Smooth muscle cell of the coronary artery (primary cell): ENCODE data around the gene ERI3. TPM values are rescaled to one million over a fixed set of nuclear protein-coding genes. Genes with fewer than 3 reads are reported as not detected.

Experiments used
- total RNA-seq: library from RNA; depleted of rRNA; stranded (reverse); fragments of >200 nt; gene quantifications from 2 replicates; pipeline ENCODE4 v1.2.3, GENCODE V29; 2014; ENCODE audit warnings: low replicate concordance

Gene ERI3, protein sequence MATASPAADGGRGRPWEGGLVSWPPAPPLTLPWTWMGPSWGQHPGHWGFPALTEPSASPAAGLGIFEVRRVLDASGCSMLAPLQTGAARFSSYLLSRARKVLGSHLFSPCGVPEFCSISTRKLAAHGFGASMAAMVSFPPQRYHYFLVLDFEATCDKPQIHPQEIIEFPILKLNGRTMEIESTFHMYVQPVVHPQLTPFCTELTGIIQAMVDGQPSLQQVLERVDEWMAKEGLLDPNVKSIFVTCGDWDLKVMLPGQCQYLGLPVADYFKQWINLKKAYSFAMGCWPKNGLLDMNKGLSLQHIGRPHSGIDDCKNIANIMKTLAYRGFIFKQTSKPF
- 26.7 and 56.3 TPM in 2 replicates for total RNA-seq

DNA sequence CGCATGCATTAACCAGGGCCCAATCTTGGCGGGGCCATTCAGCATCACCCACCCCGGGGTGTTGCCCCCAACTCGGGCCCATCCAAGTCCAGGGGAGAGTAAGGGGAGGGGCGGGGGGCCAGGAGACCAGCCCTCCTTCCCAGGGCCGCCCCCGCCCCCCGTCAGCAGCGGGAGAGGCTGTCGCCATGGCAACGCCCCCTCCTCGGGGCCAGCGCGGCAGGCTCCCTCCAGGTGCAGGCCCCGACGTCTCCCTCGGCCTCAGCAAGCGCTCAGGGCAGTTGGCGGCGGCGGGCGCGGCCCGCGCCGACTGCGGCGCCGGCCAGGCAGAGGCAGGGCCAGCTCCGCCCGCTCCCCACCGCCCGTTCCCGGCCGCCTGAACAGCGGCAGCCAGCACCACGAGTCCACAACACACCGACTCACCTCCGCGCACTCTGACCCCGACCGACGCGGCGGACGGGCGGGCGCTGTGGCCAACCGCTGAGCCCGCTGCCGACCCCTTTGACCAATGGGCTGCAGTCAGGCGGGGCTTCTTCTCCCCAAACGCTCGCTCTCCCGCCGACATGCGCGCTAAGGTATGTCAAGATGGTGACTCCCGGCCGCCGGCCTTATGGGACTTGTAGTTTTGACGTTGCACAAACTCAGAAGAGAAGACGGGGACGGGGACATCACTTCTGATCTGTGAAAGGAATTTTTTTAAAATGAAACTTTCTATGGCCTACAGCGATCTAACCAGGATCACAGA lies at the start of gene ERI3:
Gene ERI3 (minus strand): TSS at position 418 of the 742 bp plus-strand sequence. CDS start 231 bp downstream, at position 187.

GRCh38 chr1:44213222-44214112 lies 141.6 kb downstream of the ERI3 start, which contains the start of gene DMAP1:
DMAP1 (plus strand) TSS chr1:44213471; CDS start chr1:44213754, 283 bp downstream.

Other genes starting within 250 kb of the ERI3 start
- gene KLF17, start 236.4 kb downstream of the ERI3 start, total RNA-seq, result 0.08 and 0.23 TPM in 2 replicates
- gene KLF18, start 213.6 kb downstream of the ERI3 start, total RNA-seq, result not detected in 2 replicates
- 23.5 and 32.3 TPM in 2 replicates for gene DMAP1, start 141.8 kb downstream of the ERI3 start, total RNA-seq
- 48.0 and 67.7 TPM in 2 replicates for gene RNF220, start 50.0 kb upstream of the ERI3 start, total RNA-seq